Erythroblast (primary cell): Measurements from ENCODE around the gene UQCRC1.
A peak's percentile ranks its signal among the peaks of the same experiment; 100 is the strongest.
"Not testable (repeated sequence)": the region's sequence is repeated elsewhere in the genome, so short reads cannot be mapped to it uniquely, and the experiment has no call there.

Experiments used
- DNase-seq, 2 experiments: peaks; one replicate each; lab custom pipeline; 2025; lab: John Stamatoyannopoulos, UW
- GATA1 ChIP-seq: IDR thresholded peaks from 2 replicates; pipeline ENCODE4 v1.6.1; 2011; ENCODE audit warnings: low read depth, mild to moderate bottlenecking, control low read depth, low read length, moderate library complexity
- POLR2A ChIP-seq: IDR thresholded peaks from 2 replicates; pipeline ENCODE4 v1.6.1; 2011; ENCODE audit warnings: mild to moderate bottlenecking, low read length

The UQCRC1 gene

GRCh38 chr3:48555949-48556795 lies 53.3 kb downstream of the UQCRC1 start:
- TF ChIP-seq GATA1 (no peak), POLR2A (no peak)
- peak in 1 of 2 experiments; percentile 57 for DNase-seq

- no peak for TF ChIP-seq GATA1
- TF ChIP-seq POLR2A: peak; percentile 27
- peak; percentile 80 to 92 for DNase-seq
Measured at GRCh38 chr3:48555231-48555948, 54.1 kb downstream of the UQCRC1 start.

DNA sequence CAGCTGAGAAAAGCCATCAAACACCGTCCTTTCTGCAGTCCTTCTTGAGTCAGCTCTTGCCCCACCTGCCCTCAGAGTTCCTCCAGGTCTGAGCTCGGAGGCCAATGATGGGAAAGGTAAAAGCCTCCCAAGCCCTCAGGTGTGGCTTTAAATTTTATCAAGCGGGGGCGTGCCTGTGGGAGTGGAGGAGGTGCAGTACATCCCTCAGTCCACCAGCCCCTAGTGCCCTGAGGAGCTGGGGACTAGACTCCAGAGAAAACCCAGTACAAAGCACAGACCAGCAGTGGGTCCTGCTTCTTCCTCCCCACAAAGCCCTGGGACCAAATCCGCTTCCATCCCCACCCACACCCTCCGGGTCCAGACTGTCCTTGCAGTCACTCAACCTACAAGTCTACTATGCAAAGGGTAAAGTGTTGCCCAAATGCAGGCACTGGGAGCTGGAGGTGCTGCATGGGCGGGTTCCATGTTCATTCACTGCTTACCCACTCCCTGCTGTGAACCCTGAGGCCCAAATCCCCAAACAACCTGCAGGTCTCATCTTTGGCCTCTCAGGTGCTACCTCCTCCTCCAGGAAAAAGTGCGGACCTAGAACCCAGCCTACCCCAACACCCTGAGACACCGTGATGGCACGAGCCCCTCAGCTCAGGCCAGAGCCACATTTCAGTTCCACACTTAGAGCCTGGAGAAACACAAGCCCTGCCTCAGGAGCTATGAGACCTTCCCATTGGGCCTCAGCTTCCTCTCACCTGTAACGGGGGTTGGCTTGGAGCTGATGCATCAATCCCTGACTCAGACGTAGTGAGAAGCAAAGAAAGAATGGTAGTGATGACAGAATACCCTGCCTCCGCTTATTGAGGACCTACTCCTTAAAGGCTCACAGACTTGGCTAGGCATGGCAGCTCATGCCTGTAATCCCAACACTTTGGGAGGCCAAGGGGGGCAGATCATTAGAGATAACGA lies 55.3 kb downstream of the UQCRC1 start:
- no peak for DNase-seq
- TF ChIP-seq POLR2A: no peak

DNA sequence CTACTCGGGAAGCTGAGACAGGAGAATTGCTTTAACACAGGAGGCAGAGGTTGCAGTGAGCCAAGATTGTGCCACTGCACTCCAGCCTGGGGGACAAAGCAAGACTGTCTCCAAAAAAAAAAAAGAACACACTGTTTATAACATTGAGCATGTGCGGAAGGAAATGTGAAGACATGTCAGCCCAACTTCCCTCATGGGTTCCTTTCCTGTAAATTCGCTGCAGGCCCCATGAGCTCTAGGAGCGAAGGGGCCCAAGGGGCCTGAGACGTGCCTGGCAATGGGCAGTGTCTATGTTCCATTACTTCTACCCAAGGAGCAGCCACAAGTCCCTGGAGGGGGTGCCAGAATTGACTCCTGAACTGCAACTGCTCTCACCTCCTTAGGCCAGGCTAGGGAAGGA lies 56.1 kb downstream of the UQCRC1 start:
- DNase-seq: no peak
- no peak for TF ChIP-seq GATA1
- no peak for TF ChIP-seq POLR2A

GRCh38 chr3:48552111-48552951 lies 57.1 kb downstream of the UQCRC1 start:
- no peak for TF ChIP-seq POLR2A
- no peak for TF ChIP-seq GATA1
- no peak for DNase-seq

DNA sequence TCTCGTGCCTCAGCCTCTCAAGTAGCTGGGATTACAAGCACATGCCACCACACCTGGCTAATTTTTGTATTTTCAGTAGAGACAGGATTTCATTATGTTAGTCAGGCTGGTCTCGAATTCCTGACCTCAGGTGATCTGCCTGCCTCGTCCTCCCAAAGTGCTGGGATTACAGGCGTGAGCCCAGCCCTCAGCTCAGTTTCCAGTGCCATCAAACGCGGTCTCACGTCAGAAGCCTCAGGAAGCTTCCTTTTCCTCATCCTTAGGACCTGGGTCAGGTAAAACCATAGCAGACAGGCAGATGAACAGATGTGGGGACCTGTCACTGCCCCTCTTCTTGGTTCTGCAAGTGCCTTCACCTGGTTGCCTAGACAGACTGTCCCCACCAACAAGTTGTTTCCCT lies 57.8 kb downstream of the UQCRC1 start:
- DNase-seq: not testable (repeated sequence)
